H9 (cell line): ENCODE data around the gene CEP112. TPM values are rescaled to one million over a fixed set of nuclear protein-coding genes. Genes with fewer than 3 reads are reported as not detected.

Experiments
- DNase-seq: peaks from one replicate; pipeline ENCODE4 v3.0.0-alpha.2; 2017
- H2AFZ ChIP-seq: one replicate; pipeline ENCODE4 v1.6.1; 2013; ENCODE audit warnings: mild to moderate bottlenecking, low read length, control low read depth, moderate library complexity
- H2AK5ac ChIP-seq: 2 replicates; pipeline ENCODE4 v1.6.1; 2013; ENCODE audit warnings: low read length, control low read depth, mixed read lengths; ENCODE audit not compliant: insufficient read length
- H2BK120ac ChIP-seq: one replicate; pipeline ENCODE4 v1.6.1; 2013; ENCODE audit warnings: low read depth, mild to moderate bottlenecking, low read length, control low read depth, inconsistent platforms; ENCODE audit not compliant: poor library complexity, severe bottlenecking
- H2BK12ac ChIP-seq: 2 replicates; pipeline ENCODE4 v1.6.1; 2013; ENCODE audit warnings: low read length, control low read depth, mixed read lengths, low read depth; ENCODE audit not compliant: insufficient read length
- H2BK15ac ChIP-seq: 2 replicates; pipeline ENCODE4 v1.6.1; 2013; ENCODE audit warnings: low read depth, low read length, control low read depth
- H2BK20ac ChIP-seq: one replicate; pipeline ENCODE4 v1.6.1; 2013; ENCODE audit warnings: low read depth, mild to moderate bottlenecking, low read length, control low read depth, inconsistent platforms; ENCODE audit not compliant: poor library complexity, severe bottlenecking
- H2BK5ac ChIP-seq: 2 replicates; pipeline ENCODE4 v1.6.1; 2013; ENCODE audit warnings: low read length, control low read depth, mixed read lengths; ENCODE audit not compliant: insufficient read length
- H3K14ac ChIP-seq: 2 replicates; pipeline ENCODE4 v1.6.1; 2013; ENCODE audit warnings: low read length, control low read depth; ENCODE audit not compliant: insufficient read depth
- H3K18ac ChIP-seq: 2 replicates; pipeline ENCODE4 v1.6.1; 2013; ENCODE audit warnings: low read depth, mild to moderate bottlenecking, mixed read lengths, low read length, control low read depth; ENCODE audit not compliant: insufficient read length
- H3K23ac ChIP-seq: 2 replicates; pipeline ENCODE4 v1.6.1; 2013; ENCODE audit warnings: low read length, control low read depth, mixed read lengths, low read depth; ENCODE audit not compliant: insufficient read length
- H3K23me2 ChIP-seq: 2 replicates; pipeline ENCODE4 v1.6.1; 2013; ENCODE audit warnings: low read depth, mild to moderate bottlenecking, mixed read lengths, low read length, control low read depth; ENCODE audit not compliant: insufficient read length, poor library complexity, severe bottlenecking
- H3K27ac ChIP-seq: 2 replicates; pipeline ENCODE4 v1.5.1; 2013; ENCODE audit warnings: low read length, control low read depth, mixed read lengths, low read depth; ENCODE audit not compliant: insufficient read length
- H3K27me3 ChIP-seq: 2 replicates; pipeline ENCODE4 v1.6.1; 2013; ENCODE audit warnings: low read length, control low read depth, inconsistent platforms; ENCODE audit not compliant: insufficient read depth
- H3K4ac ChIP-seq: 2 replicates; pipeline ENCODE4 v1.6.1; 2013; ENCODE audit warnings: low read depth, mild to moderate bottlenecking, control low read depth, inconsistent platforms, low read length, moderate library complexity
- H3K4me1 ChIP-seq: 2 replicates; pipeline ENCODE4 v1.6.1; 2013; ENCODE audit warnings: low read length, control low read depth, inconsistent platforms; ENCODE audit not compliant: insufficient read depth
- H3K4me2 ChIP-seq: 2 replicates; pipeline ENCODE4 v1.6.1; 2013; ENCODE audit warnings: low read length, control low read depth, mixed read lengths; ENCODE audit not compliant: insufficient read length, insufficient read depth
- H3K56ac ChIP-seq: 2 replicates; pipeline ENCODE4 v1.6.1; 2013; ENCODE audit warnings: low read depth, mild to moderate bottlenecking, mixed read lengths, low read length, control low read depth; ENCODE audit not compliant: insufficient read length
- H3K79me1 ChIP-seq: 2 replicates; pipeline ENCODE4 v1.6.1; 2013; ENCODE audit warnings: low read depth, mild to moderate bottlenecking, moderate library complexity, low read length, control low read depth, inconsistent platforms; ENCODE audit not compliant: insufficient read depth, poor library complexity, severe bottlenecking
- H3K79me2 ChIP-seq: 2 replicates; pipeline ENCODE4 v1.6.1; 2013; ENCODE audit warnings: low read length, control low read depth, inconsistent platforms; ENCODE audit not compliant: insufficient read depth
- H3K9ac ChIP-seq: 2 replicates; pipeline ENCODE4 v1.6.1; 2013; ENCODE audit warnings: low read length, control low read depth, mixed read lengths; ENCODE audit not compliant: insufficient read length; ENCODE audit errors: extremely low read depth
- H3K9me3 ChIP-seq: one replicate; pipeline ENCODE4 v1.6.1; 2013; ENCODE audit warnings: low read depth, low read length, inconsistent platforms; ENCODE audit not compliant: control insufficient read depth
- H3T11ph ChIP-seq: one replicate; pipeline ENCODE4 v1.6.1; 2013; ENCODE audit warnings: mild to moderate bottlenecking, low read length, control low read depth, inconsistent platforms
- H4K20me1 ChIP-seq: one replicate; pipeline ENCODE4 v1.6.1; 2013; ENCODE audit not compliant: control insufficient read depth, insufficient read length, insufficient read depth
- H4K5ac ChIP-seq: 2 replicates; pipeline ENCODE4 v1.6.1; 2013; ENCODE audit warnings: low read depth, mild to moderate bottlenecking, mixed read lengths, low read length, control low read depth; ENCODE audit not compliant: insufficient read length
- H4K8ac ChIP-seq: replicated peaks from 2 replicates; pipeline ENCODE4 v1.6.1; 2013; ENCODE audit warnings: low read length, control low read depth, mixed read lengths, low read depth; ENCODE audit not compliant: insufficient read length
- H4K91ac ChIP-seq: 2 replicates; pipeline ENCODE4 v1.6.1; 2013; ENCODE audit warnings: low read depth, mild to moderate bottlenecking, moderate library complexity, mixed read lengths, low read length, control low read depth; ENCODE audit not compliant: insufficient read length
- H3K27ac Mint-ChIP-seq, 3 experiments: 2 replicates in 2 of 3; 3 replicates in 1 of 3; pipeline ENCODE4 v1.8.0; 2020 to 2021; ENCODE audit warnings: mixed read lengths in 3 of 3, mild to moderate bottlenecking in 1 of 3, moderate library complexity in 1 of 3
- H3K27me3 Mint-ChIP-seq: 2 replicates; pipeline ENCODE4 v1.8.0; 2021; ENCODE audit warnings: low read depth, mild to moderate bottlenecking, moderate library complexity, mixed read lengths
- H3K36me3 Mint-ChIP-seq, 3 experiments: 2 replicates in 2 of 3; 3 replicates in 1 of 3; pipeline ENCODE4 v1.8.0; 2020 to 2021; ENCODE audit warnings: low read depth in 3 of 3, mixed read lengths in 3 of 3; ENCODE audit not compliant: insufficient read depth in 1 of 3
- H3K4me1 Mint-ChIP-seq, 2 experiments: 2 replicates each; pipeline ENCODE4 v1.8.0; 2020; ENCODE audit warnings: mixed read lengths in 2 of 2
- H3K4me3 Mint-ChIP-seq, 2 experiments: 2 replicates in 1 of 2; 3 replicates in 1 of 2; pipeline ENCODE4 v1.8.0; 2020 to 2021; ENCODE audit warnings: mild to moderate bottlenecking in 2 of 2, mixed read lengths in 2 of 2, moderate library complexity in 1 of 2
- H3K9me3 Mint-ChIP-seq, 2 experiments: 2 replicates in 1 of 2; 3 replicates in 1 of 2; pipeline ENCODE4 v1.8.0; 2020; ENCODE audit warnings: mild to moderate bottlenecking in 2 of 2, mixed read lengths in 2 of 2, moderate library complexity in 1 of 2
- CTCF ChIP-seq: fragments of 200-600 bp; sonication (generic); conservative IDR thresholded peaks from 3 replicates; pipeline ENCODE4 v1.8.0; 2021; ENCODE audit warnings: antibody characterized with exemption, mild to moderate bottlenecking
- total RNA-seq: library from RNA; stranded (reverse); gene quantifications from 2 replicates; pipeline ENCODE4 v1.2.1, GENCODE V29; 2021

CEP112 gene
- total RNA-seq, 1 experiment from 2014 or later = 5.4 TPM

GRCh38 chr17:65952015-65952414 lies 239.9 kb downstream of the CEP112 start:
- H3K14ac ChIP-seq = no peak overlapping the region
- no peak overlapping the region for H2BK15ac ChIP-seq
- no peak overlapping the region for H4K5ac ChIP-seq
- no peak overlapping the region for H4K8ac ChIP-seq
- H3K79me1 ChIP-seq = no peaks in the 10 kb centered on the region
- no peak overlapping the region for H2AK5ac ChIP-seq
- H3K27me3 ChIP-seq = no peaks in the 10 kb centered on the region
- H2BK20ac ChIP-seq = no peak overlapping the region
- H4K91ac ChIP-seq = no peak overlapping the region
- H2BK5ac ChIP-seq = no peak overlapping the region
- Mint-ChIP-seq H3K4me3 (no peak overlapping the region), H3K4me1 (peaks cover 13 to 15% of the 10 kb centered on the region in 2 experiments), H3K36me3 (peaks cover 0 to 13% (median 0%) of the 10 kb centered on the region in 3 experiments; a peak in 3 of 7 replicates), H3K27me3 (no peaks in the 10 kb centered on the region), H3K9me3 (peaks cover 4 to 8% of the 10 kb centered on the region in 2 experiments; a peak in 3 of 5 replicates), H3K27ac (no peak overlapping the region; a peak in 1 of 7 replicates)
- no peaks in the 10 kb centered on the region for H4K20me1 ChIP-seq
- no peak overlapping the region for H3K4ac ChIP-seq
- TF ChIP-seq CTCF = no peak
- H3K4me1 ChIP-seq = peaks cover 3% of the 10 kb centered on the region; the same call in 1 of the 2 replicates
- H2AFZ ChIP-seq = no peak overlapping the region
- no peaks in the 10 kb centered on the region for H3K23me2 ChIP-seq
- no peak overlapping the region for H3K23ac ChIP-seq
- no peaks in the 10 kb centered on the region for H3K9me3 ChIP-seq
- no peaks in the 10 kb centered on the region for H3K79me2 ChIP-seq
- no peak overlapping the region for H3T11ph ChIP-seq
- H2BK12ac ChIP-seq = no peak overlapping the region
- no peak overlapping the region for H3K4me2 ChIP-seq
- H3K56ac ChIP-seq = no peak overlapping the region
- H3K18ac ChIP-seq = no peak overlapping the region
- no peak for DNase-seq
- no peak overlapping the region for H3K27ac ChIP-seq
- no peak overlapping the region for H3K9ac ChIP-seq
- no peak overlapping the region for H2BK120ac ChIP-seq
